Glutamatergic neuron (in vitro differentiated cells): ENCODE results near the gene ELN. TPM values are rescaled to one million over a fixed set of nuclear protein-coding genes. Genes with fewer than 3 reads are reported as not detected.

Experiments used
- DNase-seq: peaks from one replicate; pipeline ENCODE4 v3.0.0; 2022
- H3K27ac Mint-ChIP-seq: one replicate; pipeline ENCODE4 v1.8.0; 2020; ENCODE audit warnings: mild to moderate bottlenecking, mixed read lengths, inconsistent platforms; ENCODE audit not compliant: unreplicated experiment
- H3K27me3 Mint-ChIP-seq: one replicate; pipeline ENCODE4 v1.8.0; 2020; ENCODE audit warnings: mild to moderate bottlenecking, moderate library complexity, mixed read lengths, inconsistent platforms; ENCODE audit not compliant: unreplicated experiment
- H3K36me3 Mint-ChIP-seq: one replicate; pipeline ENCODE4 v1.8.0; 2020; ENCODE audit warnings: mild to moderate bottlenecking, mixed read lengths, inconsistent platforms; ENCODE audit not compliant: unreplicated experiment
- H3K4me1 Mint-ChIP-seq: one replicate; pipeline ENCODE4 v1.8.0; 2020; ENCODE audit warnings: mild to moderate bottlenecking, low read depth, mixed read lengths, inconsistent platforms; ENCODE audit not compliant: unreplicated experiment
- H3K4me3 Mint-ChIP-seq: one replicate; pipeline ENCODE4 v1.8.0; 2020; ENCODE audit warnings: mild to moderate bottlenecking, mixed read lengths, inconsistent platforms; ENCODE audit not compliant: unreplicated experiment
- H3K9me3 Mint-ChIP-seq: one replicate; pipeline ENCODE4 v1.8.0; 2020; ENCODE audit warnings: mild to moderate bottlenecking, moderate library complexity, mixed read lengths, inconsistent platforms; ENCODE audit not compliant: unreplicated experiment
- total RNA-seq: library from RNA; stranded (reverse); fragmentation: NEBNext Ultra II Directional; extraction: Animal tissue kit (Norgen Biotek cat#: 25700); gene quantifications from one replicate; pipeline ENCODE4 v1.2.1, GENCODE V29; 2021; ENCODE audit not compliant: unreplicated experiment
- TF ChIP-seq, protein P1 (sequence below): fragments of 200-600 bp; sonication (generic); IDR thresholded peaks from one replicate; pipeline ENCODE4 v1.5.0; 2021; ENCODE audit not compliant: partially characterized antibody, unreplicated experiment

Gene ELN
- total RNA-seq, 1 donor from 2014 or later, result 3.7 TPM

DNA sequence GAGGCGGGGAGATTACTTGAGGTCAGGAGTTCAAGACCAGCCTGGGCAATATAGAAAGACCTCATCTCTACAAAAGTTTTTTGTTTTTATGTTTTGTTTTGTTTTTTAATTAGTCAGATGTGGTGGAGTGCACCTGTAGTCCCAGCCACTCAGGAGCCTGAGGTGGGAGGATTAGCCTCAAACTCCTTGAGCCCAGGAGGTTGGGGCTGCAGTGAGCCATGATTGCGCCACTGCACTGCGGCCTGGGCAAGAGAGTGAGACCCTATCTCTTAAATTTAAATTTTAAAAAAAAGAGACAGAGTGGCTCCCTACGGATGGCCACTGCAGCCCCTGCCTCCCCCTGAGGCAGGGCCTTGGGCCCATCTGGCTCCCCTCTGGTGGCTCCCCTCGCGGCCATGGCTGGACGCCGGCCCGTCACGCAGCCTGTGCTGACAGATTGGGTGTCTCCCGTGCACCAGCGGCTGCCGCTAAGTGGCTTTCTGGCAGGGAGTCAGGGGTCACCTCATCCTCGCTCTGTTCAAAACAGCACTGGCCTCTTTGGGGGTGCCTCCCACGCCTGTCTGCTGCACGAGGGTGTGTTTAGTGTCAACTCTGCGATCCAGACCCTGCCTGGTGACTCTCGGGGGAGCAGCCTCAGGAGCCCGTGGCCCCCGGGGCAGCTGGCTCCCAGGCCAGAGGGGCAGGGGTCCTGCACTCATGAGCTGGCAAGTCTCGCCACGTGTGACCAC is 44.4 kb upstream of the ELN start:
- H3K4me3 Mint-ChIP-seq, result no peak overlapping the region
- H3K4me1 Mint-ChIP-seq, result peaks cover 5% of the 10 kb centered on the region
- H3K36me3 Mint-ChIP-seq, result no peaks in the 10 kb centered on the region
- peaks cover 3% of the 10 kb centered on the region for H3K9me3 Mint-ChIP-seq
- peak; percentile 54 for DNase-seq
- no peak overlapping the region for H3K27ac Mint-ChIP-seq
- TF ChIP-seq, protein P1, sequence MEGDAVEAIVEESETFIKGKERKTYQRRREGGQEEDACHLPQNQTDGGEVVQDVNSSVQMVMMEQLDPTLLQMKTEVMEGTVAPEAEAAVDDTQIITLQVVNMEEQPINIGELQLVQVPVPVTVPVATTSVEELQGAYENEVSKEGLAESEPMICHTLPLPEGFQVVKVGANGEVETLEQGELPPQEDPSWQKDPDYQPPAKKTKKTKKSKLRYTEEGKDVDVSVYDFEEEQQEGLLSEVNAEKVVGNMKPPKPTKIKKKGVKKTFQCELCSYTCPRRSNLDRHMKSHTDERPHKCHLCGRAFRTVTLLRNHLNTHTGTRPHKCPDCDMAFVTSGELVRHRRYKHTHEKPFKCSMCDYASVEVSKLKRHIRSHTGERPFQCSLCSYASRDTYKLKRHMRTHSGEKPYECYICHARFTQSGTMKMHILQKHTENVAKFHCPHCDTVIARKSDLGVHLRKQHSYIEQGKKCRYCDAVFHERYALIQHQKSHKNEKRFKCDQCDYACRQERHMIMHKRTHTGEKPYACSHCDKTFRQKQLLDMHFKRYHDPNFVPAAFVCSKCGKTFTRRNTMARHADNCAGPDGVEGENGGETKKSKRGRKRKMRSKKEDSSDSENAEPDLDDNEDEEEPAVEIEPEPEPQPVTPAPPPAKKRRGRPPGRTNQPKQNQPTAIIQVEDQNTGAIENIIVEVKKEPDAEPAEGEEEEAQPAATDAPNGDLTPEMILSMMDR, result no peak
- peaks cover 6% of the 10 kb centered on the region for H3K27me3 Mint-ChIP-seq

DNA sequence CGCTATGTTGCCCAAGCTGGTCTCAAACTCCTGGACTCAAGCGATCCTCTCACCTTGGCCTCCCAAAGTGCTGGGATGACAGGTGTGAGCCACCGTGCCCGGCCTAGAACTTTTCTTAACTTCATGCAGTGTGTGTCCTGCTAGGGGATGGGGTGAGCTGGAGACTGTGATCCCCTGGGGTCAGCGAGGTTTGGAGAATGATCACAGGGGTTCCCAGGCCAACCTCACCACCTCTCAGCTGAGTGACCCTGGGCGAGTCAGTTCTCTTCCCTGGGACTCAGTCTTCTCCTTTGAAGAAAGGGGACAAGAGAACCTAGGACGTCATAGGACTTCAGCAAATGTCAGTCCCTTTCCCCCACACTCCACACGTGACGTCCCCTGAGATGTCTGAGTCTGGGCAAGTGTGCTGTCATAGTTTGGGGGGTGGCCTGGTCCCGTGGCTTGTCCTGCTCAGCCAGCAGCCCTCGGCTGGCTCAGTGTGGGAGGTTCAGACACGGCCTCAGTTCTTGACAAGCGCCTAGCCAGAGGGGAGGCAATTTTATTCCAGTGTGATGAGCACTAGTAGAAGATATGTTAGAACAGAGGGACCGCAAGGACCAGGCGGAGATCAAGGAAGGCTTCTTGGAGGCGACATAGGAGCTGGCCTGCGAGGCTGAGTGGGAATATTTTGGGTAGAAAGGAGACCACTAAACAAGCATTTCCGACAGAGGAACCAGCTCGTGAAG is 43.3 kb upstream of the ELN start:
- TF ChIP-seq, protein P1, result no peak
- Mint-ChIP-seq H3K36me3 (no peaks in the 10 kb centered on the region), H3K27ac (no peak overlapping the region), H3K4me3 (no peak overlapping the region), H3K27me3 (peaks cover 6% of the 10 kb centered on the region), H3K9me3 (peaks cover 5% of the 10 kb centered on the region), H3K4me1 (peaks cover 5% of the 10 kb centered on the region)
- DNase-seq, result no peak

GRCh38 chr7:73985737-73986141 is 42.2 kb upstream of the ELN start:
- H3K36me3 Mint-ChIP-seq, result no peaks in the 10 kb centered on the region
- TF ChIP-seq, protein P1, result no peak
- DNase-seq, result no peak
- no peak overlapping the region for H3K4me3 Mint-ChIP-seq
- H3K4me1 Mint-ChIP-seq, result peaks cover 5% of the 10 kb centered on the region
- peaks cover 7% of the 10 kb centered on the region for H3K27me3 Mint-ChIP-seq
- H3K9me3 Mint-ChIP-seq, result peaks cover 5% of the 10 kb centered on the region
- no peak overlapping the region for H3K27ac Mint-ChIP-seq

DNA sequence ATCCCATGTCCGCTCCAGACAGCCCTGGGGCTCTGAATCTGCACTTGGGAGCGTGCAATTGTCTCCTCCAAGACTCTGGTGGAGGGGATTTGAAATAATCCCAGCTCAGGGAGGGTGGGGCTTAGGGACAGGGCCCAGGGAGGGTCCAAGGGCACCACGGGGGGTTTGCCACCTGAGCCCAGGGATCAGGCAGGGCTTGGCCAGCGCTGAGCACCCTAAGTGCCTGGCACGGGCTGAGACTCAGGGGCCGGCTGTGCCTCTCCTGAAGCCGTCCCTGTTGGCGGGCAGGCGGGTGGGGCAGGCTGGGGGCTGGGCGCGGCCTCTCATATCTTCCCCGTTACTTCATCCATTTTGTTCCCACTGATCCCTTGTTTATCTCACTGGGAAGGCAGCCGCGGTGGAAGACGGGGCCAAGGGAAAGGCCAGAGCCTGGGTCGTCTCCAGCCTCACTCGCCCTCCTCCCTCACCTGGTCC is 41.8 kb upstream of the ELN start:
- Mint-ChIP-seq H3K36me3 (no peaks in the 10 kb centered on the region), H3K4me3 (no peak overlapping the region), H3K9me3 (peaks cover 4% of the 10 kb centered on the region), H3K27ac (no peak overlapping the region), H3K27me3 (peaks cover 7% of the 10 kb centered on the region), H3K4me1 (peaks cover 5% of the 10 kb centered on the region)
- DNase-seq, result no peak
- TF ChIP-seq, protein P1, result no peak

DNA sequence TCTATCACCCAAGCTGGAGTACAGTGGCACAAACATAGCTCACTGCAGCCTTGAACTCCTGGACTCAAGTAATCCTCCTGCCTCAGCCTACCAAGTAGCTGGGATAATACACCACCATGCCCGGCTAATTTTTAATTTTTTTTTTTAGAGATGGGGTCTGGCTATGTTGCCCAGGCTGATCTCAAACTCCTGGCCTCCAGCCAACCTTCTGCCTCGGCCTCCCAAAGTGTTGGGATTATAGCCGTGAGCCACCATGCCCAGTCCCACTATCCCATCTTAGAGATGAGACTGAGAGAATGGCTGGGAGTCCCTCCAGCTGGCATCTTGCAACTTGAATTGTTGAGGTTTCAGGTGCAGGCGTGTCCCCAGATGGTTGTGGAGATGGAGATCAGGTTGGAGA is 40.7 kb upstream of the ELN start:
- H3K36me3 Mint-ChIP-seq, result no peaks in the 10 kb centered on the region
- TF ChIP-seq, protein P1, result no peak
- H3K4me3 Mint-ChIP-seq, result no peak overlapping the region

More for the DNA sequence above, 40.7 kb upstream of the ELN start:
- Mint-ChIP-seq H3K27me3 (peaks cover 7% of the 10 kb centered on the region), H3K27ac (no peak overlapping the region), H3K4me1 (peaks cover under 1% of the 10 kb centered on the region), H3K9me3 (peaks cover 5% of the 10 kb centered on the region)
- DNase-seq, result no peak
